Gastrocnemius medialis (tissue), 4 donors: ENCODE measurements around the gene ASPHD2. TPM values are rescaled to one million over a fixed set of nuclear protein-coding genes. Genes with fewer than 3 reads are reported as not detected.

Source experiments
- ATAC-seq, 2 donors: fragments of 150-250 bp; one replicate each; pipeline ENCODE4 v1.9.1; 2016
- DNase-seq, 2 donors: peaks; one replicate each; pipeline ENCODE4 v3.0.0-alpha.2; 2019
- H3K27ac ChIP-seq, 4 donors: fragments of 200-600 bp; sonication (generic); 1 replicate in 1 of 4; 2 replicates in 3 of 4; pipeline ENCODE4 v1.5.1; 2016 to 2018; ENCODE audit warnings: mild to moderate bottlenecking in 2 of 4, moderate library complexity in 1 of 4
- H3K27me3 ChIP-seq, 3 donors: fragments of 200-600 bp; sonication (generic) in 2 of 3; 1 replicate in 1 of 3; 2 replicates in 2 of 3; pipeline versions ENCODE4 v1.5.1 to v1.6.0; 2016 to 2019; ENCODE audit warnings: mild to moderate bottlenecking in 1 of 3, moderate library complexity in 1 of 3
- H3K36me3 ChIP-seq, 2 donors: fragments of 200-600 bp; sonication (generic) in 1 of 2; one replicate each; pipeline ENCODE4 v1.5.1; 2017 to 2018
- H3K4me1 ChIP-seq, 2 donors: fragments of 200-600 bp; sonication (generic) in 1 of 2; one replicate each; pipeline ENCODE4 v1.5.1; 2016 to 2017; ENCODE audit warnings: mild to moderate bottlenecking in 2 of 2
- H3K4me3 ChIP-seq, 4 donors: fragments of 200-600 bp; sonication (generic) in 3 of 4; 1 replicate in 1 of 4; 2 replicates in 3 of 4; pipeline ENCODE4 v1.5.1; 2016 to 2019; ENCODE audit warnings: mild to moderate bottlenecking in 2 of 4
- H3K9me3 ChIP-seq, 3 donors: fragments of 200-600 bp; sonication (generic) in 2 of 3; 1 replicate in 1 of 3; 2 replicates in 2 of 3; pipeline ENCODE4 v1.5.1; 2016 to 2019
- CTCF ChIP-seq, 5 experiments: fragments of 450-650 bp in 3 of 5; fragments of 200-600 bp in 2 of 5; sonication (generic) in 2 of 5; IDR thresholded peaks in 4 of 5; conservative IDR thresholded peaks in 1 of 5; 1 replicate in 4 of 5; 2 replicates in 1 of 5; pipeline ENCODE4 v1.5.1; 2016 to 2019; ENCODE audit warnings: antibody characterized with exemption in 5 of 5, mild to moderate bottlenecking in 3 of 5, moderate library complexity in 3 of 5
- POLR2A ChIP-seq, 2 donors: fragments of 450-650 bp; IDR thresholded peaks; one replicate each; pipeline ENCODE4 v1.6.1; 2017; ENCODE audit warnings: antibody characterized with exemption in 2 of 2, mild to moderate bottlenecking in 2 of 2, moderate library complexity in 2 of 2
- in situ Hi-C, 4 donors: fragments of 200-750 bp; cut with MboI; loops; one replicate each; pipeline versions ENCODE4 v1.15.0 to v1.8.0; 2017; ENCODE audit warnings: low sequenced_read_pairs in 4 of 4
- intact Hi-C: fragments of 100-400 bp; cut with DNase I; formaldehyde crosslinking; loops from one replicate; pipeline ENCODE4 v1.15.1; 2023; ENCODE audit warnings: low total_unique reads
- total RNA-seq, 4 donors: library from RNA; depleted of rRNA; stranded (reverse); fragments of >200 nt; gene quantifications; one replicate each; pipeline versions ENCODE4 v1.1.0 to v1.2.3, GENCODE V29; 2016

ASPHD2 gene
- total RNA-seq, 4 donors from 2014 or later: 0.07 to 0.10 TPM; not detected in 2

- DNase-seq (no peak), ATAC-seq (no peak)
- no peak overlapping the region for H3K4me3 ChIP-seq
- H3K36me3 ChIP-seq: no peaks in the 10 kb centered on the region
- in situ Hi-C loops: no loop called here
- no peak overlapping the region for H3K27ac ChIP-seq
- peaks cover 10 to 28% (median 13%) of the 10 kb centered on the region in 3 donors for H3K27me3 ChIP-seq
- peaks cover 0 to 3% of the 10 kb centered on the region in 2 donors for H3K4me1 ChIP-seq
- TF ChIP-seq CTCF (IDR thresholded peaks at IDR 0.05 in 4 of 5, conservative IDR thresholded peaks at IDR 0.05 in 1 of 5) (no peak), POLR2A (IDR thresholded peaks at IDR 0.05) (no peak)
- intact Hi-C loops: no loop called here
- H3K9me3 ChIP-seq: no peaks in the 10 kb centered on the region
These were observed 14.7 kb upstream of the ASPHD2 start for GRCh38 chr22:26414347-26414746.

- H3K27ac ChIP-seq: no peak overlapping the region
- in situ Hi-C loops: no loop called here
- no peak for TF ChIP-seq POLR2A (IDR thresholded peaks at IDR 0.05)
- TF ChIP-seq CTCF (IDR thresholded peaks at IDR 0.05 in 4 of 5, conservative IDR thresholded peaks at IDR 0.05 in 1 of 5): no peak
- H3K4me1 ChIP-seq: peaks cover 0 to 3% of the 10 kb centered on the region in 2 donors
- H3K36me3 ChIP-seq: no peaks in the 10 kb centered on the region
- no peak overlapping the region for H3K4me3 ChIP-seq
- DNase-seq: no peak
- H3K9me3 ChIP-seq: no peaks in the 10 kb centered on the region
- H3K27me3 ChIP-seq: peaks cover 10 to 28% (median 13%) of the 10 kb centered on the region in 3 donors
- intact Hi-C loops: no loop called here
- no peak for ATAC-seq
These were observed 12.8 kb upstream of the ASPHD2 start for GRCh38 chr22:26416256-26416655.

GRCh38 chr22:26416670-26417276 is 12.3 kb upstream of the ASPHD2 start:
- ATAC-seq (no peak), DNase-seq (peak in 1 of 2 donors; percentile 19)
- Histone ChIP-seq H3K4me3 (no peak overlapping the region), H3K36me3 (no peaks in the 10 kb centered on the region), H3K9me3 (no peaks in the 10 kb centered on the region), H3K4me1 (peaks cover 0 to 3% of the 10 kb centered on the region in 2 donors), H3K27ac (no peak overlapping the region), H3K27me3 (peaks cover 10 to 28% (median 13%) of the 10 kb centered on the region in 3 donors)
- intact Hi-C loops: no loop called here
- in situ Hi-C loops: no loop called here
- no peak for TF ChIP-seq CTCF (IDR thresholded peaks at IDR 0.05 in 4 of 5, conservative IDR thresholded peaks at IDR 0.05 in 1 of 5)

- TF ChIP-seq CTCF (IDR thresholded peaks at IDR 0.05 in 4 of 5, conservative IDR thresholded peaks at IDR 0.05 in 1 of 5) (no peak), POLR2A (IDR thresholded peaks at IDR 0.05) (no peak)
- intact Hi-C loops: no loop called here
- DNase-seq (no peak), ATAC-seq (no peak)
- Histone ChIP-seq H3K27me3 (peaks cover 10 to 28% (median 15%) of the 10 kb centered on the region in 3 donors), H3K9me3 (no peaks in the 10 kb centered on the region), H3K4me1 (peaks cover 0 to 3% of the 10 kb centered on the region in 2 donors), H3K4me3 (no peak overlapping the region), H3K27ac (no peak overlapping the region), H3K36me3 (no peaks in the 10 kb centered on the region)
- in situ Hi-C loops: no loop called here
These were observed 11.7 kb upstream of the ASPHD2 start for GRCh38 chr22:26417406-26417805.

- peaks cover 0 to 3% of the 10 kb centered on the region in 2 donors for H3K4me1 ChIP-seq
- no peak overlapping the region for H3K27ac ChIP-seq
- ATAC-seq (no peak), DNase-seq (no peak)
- H3K36me3 ChIP-seq: no peaks in the 10 kb centered on the region
- TF ChIP-seq POLR2A (IDR thresholded peaks at IDR 0.05) (no peak), CTCF (IDR thresholded peaks at IDR 0.05 in 4 of 5, conservative IDR thresholded peaks at IDR 0.05 in 1 of 5) (no peak)
- in situ Hi-C loops: no loop called here
- no peak overlapping the region for H3K4me3 ChIP-seq
- H3K27me3 ChIP-seq: peaks cover 10 to 25% (median 19%) of the 10 kb centered on the region in 3 donors
- no peaks in the 10 kb centered on the region for H3K9me3 ChIP-seq
- intact Hi-C loops: no loop called here
These were observed 10.4 kb upstream of the ASPHD2 start for GRCh38 chr22:26418620-26419019.
